H1 (cell line): ENCODE measurements around the gene TRIM41. TPM values are rescaled to one million over a fixed set of nuclear protein-coding genes. Genes with fewer than 3 reads are reported as not detected.

Source experiments
- ASH2L ChIP-seq: fragments of 200-600, 300-600 bp; sonication (generic); IDR thresholded peaks from one replicate; pipeline ENCODE4 v1.7.1; 2017; ENCODE audit warnings: low read length
- ATF3 ChIP-seq: IDR thresholded peaks from 2 replicates; pipeline ENCODE4 v1.6.1; 2011; ENCODE audit warnings: low read depth, mild to moderate bottlenecking, low read length; ENCODE audit not compliant: insufficient read depth
- BCL11A ChIP-seq, 2 experiments: IDR thresholded peaks; one replicate each; pipeline ENCODE4 v1.6.1; 2011; ENCODE audit warnings: low read depth in 2 of 2, low read length in 2 of 2, mild to moderate bottlenecking in 2 of 2
- CHD2 ChIP-seq: IDR thresholded peaks from 2 replicates; pipeline ENCODE4 v1.6.1; 2012; ENCODE audit warnings: low read length, improper control_type of control experiment
- CTCF ChIP-seq, 3 experiments: IDR thresholded peaks; 1 replicate in 2 of 3; 2 replicates in 1 of 3; pipeline versions ENCODE4 v1.5.1 to v1.6.1; 2011; ENCODE audit warnings: low read length in 3 of 3, mild to moderate bottlenecking in 3 of 3, inconsistent platforms in 2 of 3, low read depth in 1 of 3, moderate library complexity in 1 of 3; ENCODE audit not compliant: insufficient read depth in 1 of 3; ENCODE audit errors: control extremely low read depth in 1 of 3
- E2F6 ChIP-seq: IDR thresholded peaks from 2 replicates; pipeline ENCODE4 v1.6.1; 2012; ENCODE audit warnings: inconsistent platforms
- EGR1 ChIP-seq: IDR thresholded peaks from 2 replicates; pipeline ENCODE4 v1.6.1; 2011; ENCODE audit warnings: low read depth, low read length, borderline replicate concordance
- EP300 ChIP-seq, 2 experiments: IDR thresholded peaks; 1 replicate in 1 of 2; 2 replicates in 1 of 2; pipeline ENCODE4 v1.6.1; 2011 to 2012; ENCODE audit warnings: low read depth in 2 of 2, low read length in 2 of 2, mild to moderate bottlenecking in 2 of 2, borderline replicate concordance in 1 of 2, inconsistent platforms in 1 of 2, moderate library complexity in 1 of 2
- EZH2 ChIP-seq: fragments of 200-600 bp; sonication (generic); IDR thresholded peaks from 2 replicates; pipeline ENCODE4 v1.7.1; 2012; ENCODE audit warnings: low read depth, mild to moderate bottlenecking, moderate library complexity, low read length, inconsistent platforms; ENCODE audit not compliant: severe bottlenecking
- HDAC2 ChIP-seq, 2 experiments: fragments of 300-600 bp in 1 of 2; sonication (generic) in 1 of 2; IDR thresholded peaks; 2 replicates each; pipeline ENCODE4 v1.6.1; 2011 to 2012; ENCODE audit warnings: low read depth in 2 of 2, low read length in 2 of 2, mild to moderate bottlenecking in 2 of 2, moderate library complexity in 2 of 2, borderline replicate concordance in 1 of 2, inconsistent platforms in 1 of 2
- MAFK ChIP-seq: IDR thresholded peaks from 2 replicates; pipeline ENCODE4 v1.6.1; 2012; ENCODE audit warnings: low read depth, mild to moderate bottlenecking, improper control_type of control experiment, low read length
- MAX ChIP-seq: IDR thresholded peaks from 2 replicates; pipeline ENCODE4 v1.6.1; 2012; ENCODE audit warnings: inconsistent platforms
- POU5F1 ChIP-seq: IDR thresholded peaks from 2 replicates; pipeline ENCODE4 v1.6.1; 2011; ENCODE audit warnings: low read depth, mild to moderate bottlenecking, low read length, moderate library complexity
- RFX5 ChIP-seq: IDR thresholded peaks from 2 replicates; pipeline ENCODE4 v1.6.1; 2011; ENCODE audit warnings: low read depth, low read length, improper control_type of control experiment, borderline replicate concordance
- RXRA ChIP-seq: IDR thresholded peaks from 2 replicates; pipeline ENCODE4 v1.6.1; 2011; ENCODE audit warnings: low read depth, mild to moderate bottlenecking, low read length, moderate library complexity; ENCODE audit not compliant: insufficient read depth
- SAP30 ChIP-seq: fragments of 300-600 bp; sonication (generic); IDR thresholded peaks from 2 replicates; pipeline ENCODE4 v1.7.1; 2012; ENCODE audit warnings: low read length, moderate library complexity, mild to moderate bottlenecking, inconsistent platforms; ENCODE audit not compliant: insufficient read depth, insufficient replicate concordance
- SIX5 ChIP-seq: IDR thresholded peaks from 2 replicates; pipeline ENCODE4 v1.6.1; 2011; ENCODE audit warnings: mild to moderate bottlenecking, low read depth, low read length
- TCF12 ChIP-seq: IDR thresholded peaks from 2 replicates; pipeline ENCODE4 v1.6.1; 2011; ENCODE audit warnings: low read depth, mild to moderate bottlenecking, low read length
- YY1 ChIP-seq: IDR thresholded peaks from 2 replicates; pipeline ENCODE4 v1.6.1; 2011; ENCODE audit warnings: low read depth, mild to moderate bottlenecking, low read length
- polyA plus RNA-seq, 7 experiments: library from polyadenylated mRNA; depleted of rRNA in 3 of 7; stranded (reverse) in 5 of 7; unstranded in 2 of 7; fragments of >200 nt in 5 of 7; fragments of 200-250 nt in 2 of 7; gene quantifications; 1 replicate in 5 of 7; 2 replicates in 1 of 7; 4 replicates in 1 of 7; pipeline versions ENCODE4 v1.2.1 to v1.2.3, GENCODE V29; 2011 to 2013; ENCODE audit warnings: missing spikeins in 2 of 7, mixed read lengths in 2 of 7
- total RNA-seq: library from RNA; stranded (reverse); fragmentation: NEBNext Ultra II Directional; extraction: Animal tissue kit (Norgen Biotek cat#: 25700); gene quantifications from 2 replicates; pipeline ENCODE4 v1.2.1, GENCODE V29; 2021

The TRIM41 gene
- total and polyA plus RNA-seq, 2 of the 8 experiments (the other 6 are each of a cell fraction or from before 2014, with no cell fraction given): 12.9 to 21.6 TPM

GRCh38 chr5:181188700-181189362 is 34.2 kb upstream of the TRIM41 start (continued):
- TF ChIP-seq CTCF (IDR thresholded peaks at IDR 0.05; ENCODE audit: control extremely low read depth in 1 of 3, insufficient read depth in 1 of 3, low read depth in 1 of 3, low read length in 3 of 3) (no peak), SAP30 (no peak), EZH2 (no peak), EGR1 (0 out of 2 replicates have a peak, but pooled peaks have one; percentile 47), BCL11A (IDR thresholded peaks at IDR 0.05; ENCODE audit: low read depth in 2 of 2, low read length in 2 of 2) (no peak), EP300 (IDR thresholded peaks at IDR 0.05; ENCODE audit: borderline replicate concordance in 1 of 2, low read depth in 2 of 2, low read length in 2 of 2) (no peak), YY1 (no peak), POU5F1 (no peak), TCF12 (no peak), ATF3 (no peak), E2F6 (no peak), RFX5 (no peak), ASH2L (peak; percentile 86), RXRA (no peak), HDAC2 (IDR thresholded peaks at IDR 0.05; ENCODE audit: borderline replicate concordance in 1 of 2, low read depth in 2 of 2, low read length in 2 of 2) (0 out of 4 replicates have a peak, but pooled peaks of 1 of the 2 experiments have one; percentile 46), CHD2 (no peak), MAX (no peak), SIX5 (no peak), MAFK (peak; percentile 76; the same call in 1 of the 2 replicates)
